Ascending aorta (tissue), 2 donors: ENCODE measurements around the gene ZNF436. TPM values are rescaled to one million over a fixed set of nuclear protein-coding genes. Genes with fewer than 3 reads are reported as not detected.

ENCODE experiments used
- DNase-seq, 2 donors: peaks; one replicate each; pipeline ENCODE4 v3.0.0-alpha.2; 2019; ENCODE audit warnings: low spot score in 2 of 2
- H3K27ac ChIP-seq, 2 donors: fragments of 200-600 bp; sonication (generic); one replicate each; pipeline ENCODE4 v1.5.1; 2016 to 2017; ENCODE audit warnings: mild to moderate bottlenecking in 1 of 2
- H3K27me3 ChIP-seq: fragments of 200-600 bp; sonication (generic); one replicate; pipeline ENCODE4 v1.5.1; 2017
- H3K36me3 ChIP-seq, 2 donors: fragments of 200-600 bp; sonication (generic); one replicate each; pipeline ENCODE4 v1.5.1; 2016
- H3K4me1 ChIP-seq, 2 donors: fragments of 200-600 bp; sonication (generic); one replicate each; pipeline ENCODE4 v1.5.1; 2016 to 2017; ENCODE audit warnings: mild to moderate bottlenecking in 1 of 2
- H3K4me3 ChIP-seq, 2 donors: fragments of 200-600 bp; sonication (generic); one replicate each; pipeline ENCODE4 v1.5.1; 2016 to 2017; ENCODE audit warnings: mild to moderate bottlenecking in 1 of 2
- H3K9me3 ChIP-seq, 2 donors: fragments of 200-600 bp; sonication (generic); one replicate each; pipeline ENCODE4 v1.5.1; 2016
- intact Hi-C: fragments of 100-400 bp; cut with DNase I; formaldehyde crosslinking; loops from one replicate; pipeline ENCODE4 v1.15.1; 2023
- total RNA-seq: library from RNA; depleted of rRNA; stranded (reverse); fragments of >200 nt; gene quantifications from one replicate; pipeline ENCODE4 v1.1.0, GENCODE V29; 2016
- TF ChIP-seq, protein P1 (sequence below), 3 experiments: fragments of 200-600 bp in 2 of 3; fragments of 450-650 bp in 1 of 3; sonication (generic) in 2 of 3; IDR thresholded peaks; one replicate each; pipeline ENCODE4 v1.5.1; 2016 to 2019; ENCODE audit warnings: antibody characterized with exemption in 3 of 3, mild to moderate bottlenecking in 1 of 3, moderate library complexity in 1 of 3

The ZNF436 gene
- total RNA-seq, result 3.1 TPM

- Histone ChIP-seq H3K27me3 (no peaks in the 10 kb centered on the region), H3K4me1 (peaks cover 9 to 26% of the 10 kb centered on the region in 2 donors), H3K27ac (peak within 1 kb of the TSS; percentile 98), H3K9me3 (peaks cover 0 to 5% of the 10 kb centered on the region in 2 donors), H3K36me3 (peaks cover 0 to 12% of the 10 kb centered on the region in 2 donors), H3K4me3 (peak within 1 kb of the TSS; percentile 76 to 78)
- TF ChIP-seq, protein P1, sequence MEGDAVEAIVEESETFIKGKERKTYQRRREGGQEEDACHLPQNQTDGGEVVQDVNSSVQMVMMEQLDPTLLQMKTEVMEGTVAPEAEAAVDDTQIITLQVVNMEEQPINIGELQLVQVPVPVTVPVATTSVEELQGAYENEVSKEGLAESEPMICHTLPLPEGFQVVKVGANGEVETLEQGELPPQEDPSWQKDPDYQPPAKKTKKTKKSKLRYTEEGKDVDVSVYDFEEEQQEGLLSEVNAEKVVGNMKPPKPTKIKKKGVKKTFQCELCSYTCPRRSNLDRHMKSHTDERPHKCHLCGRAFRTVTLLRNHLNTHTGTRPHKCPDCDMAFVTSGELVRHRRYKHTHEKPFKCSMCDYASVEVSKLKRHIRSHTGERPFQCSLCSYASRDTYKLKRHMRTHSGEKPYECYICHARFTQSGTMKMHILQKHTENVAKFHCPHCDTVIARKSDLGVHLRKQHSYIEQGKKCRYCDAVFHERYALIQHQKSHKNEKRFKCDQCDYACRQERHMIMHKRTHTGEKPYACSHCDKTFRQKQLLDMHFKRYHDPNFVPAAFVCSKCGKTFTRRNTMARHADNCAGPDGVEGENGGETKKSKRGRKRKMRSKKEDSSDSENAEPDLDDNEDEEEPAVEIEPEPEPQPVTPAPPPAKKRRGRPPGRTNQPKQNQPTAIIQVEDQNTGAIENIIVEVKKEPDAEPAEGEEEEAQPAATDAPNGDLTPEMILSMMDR (IDR thresholded peaks at IDR 0.05), result no peak
- intact Hi-C loops, result loop anchor here (2.0 kb wide), 2 partner anchors 33 to 53 kb away; no protein-coding TSS in a partner anchor
- peak in 1 of 2 donors; percentile 88 for DNase-seq
Measured at GRCh38 chr1:23369335-23370013, at the start of gene ZNF436. TSS of gene ZNF436 (minus strand) at chr1:23369836. CDS start at chr1:23368005, 1,831 bp downstream.

- H3K4me3 ChIP-seq, result no peak overlapping the region
- H3K27me3 ChIP-seq, result no peaks in the 10 kb centered on the region
- intact Hi-C loops, result no loop called here
- H3K27ac ChIP-seq, result peak overlapping the region; percentile 6 to 15
- H3K36me3 ChIP-seq, result no peaks in the 10 kb centered on the region
- peaks cover 0 to 17% of the 10 kb centered on the region in 2 donors for H3K4me1 ChIP-seq
- TF ChIP-seq, protein P1 (IDR thresholded peaks at IDR 0.05), result no peak
- DNase-seq, result no peak
- no peaks in the 10 kb centered on the region for H3K9me3 ChIP-seq
Measured at GRCh38 chr1:23419180-23419579, 49.5 kb upstream of the ZNF436 start.

DNA sequence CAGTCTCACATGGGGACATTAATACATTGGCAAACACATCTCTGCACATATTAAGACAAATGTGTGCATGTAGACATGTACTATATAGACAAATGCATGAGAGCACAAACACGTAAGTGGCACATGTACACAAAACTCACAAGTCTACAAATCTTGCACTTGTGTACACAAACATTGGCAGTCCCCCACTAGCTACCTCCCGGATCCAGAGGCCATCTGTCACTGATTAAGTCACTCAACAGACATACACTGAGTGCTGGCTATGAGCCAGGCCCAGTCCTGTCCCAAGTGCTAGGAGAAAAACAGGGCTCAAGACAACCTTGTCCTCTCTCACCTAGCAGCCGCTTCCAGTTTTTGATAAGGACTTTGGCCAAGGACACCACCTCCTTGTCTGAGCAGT, 47.9 kb upstream of the ZNF436 start:
- TF ChIP-seq, protein P1 (IDR thresholded peaks at IDR 0.05), result no peak
- H3K4me3 ChIP-seq, result no peak overlapping the region
- peaks cover 0 to 11% of the 10 kb centered on the region in 2 donors for H3K4me1 ChIP-seq
- H3K27me3 ChIP-seq, result no peaks in the 10 kb centered on the region
- H3K36me3 ChIP-seq, result no peaks in the 10 kb centered on the region
- intact Hi-C loops, result no loop called here
- no peaks in the 10 kb centered on the region for H3K9me3 ChIP-seq
- DNase-seq, result no peak
- peak overlapping the region in 1 of 2 donors; percentile 15 for H3K27ac ChIP-seq

GRCh38 chr1:23416964-23417363, 47.3 kb upstream of the ZNF436 start:
- Histone ChIP-seq H3K27me3 (no peaks in the 10 kb centered on the region), H3K36me3 (no peaks in the 10 kb centered on the region), H3K9me3 (no peaks in the 10 kb centered on the region), H3K4me1 (peaks cover 0 to 9% of the 10 kb centered on the region in 2 donors), H3K27ac (no peak overlapping the region), H3K4me3 (no peak overlapping the region)
- TF ChIP-seq, protein P1 (IDR thresholded peaks at IDR 0.05), result no peak
- intact Hi-C loops, result no loop called here
- no peak for DNase-seq

- Histone ChIP-seq H3K9me3 (no peaks in the 10 kb centered on the region), H3K27ac (peak overlapping the region in 1 of 2 donors; percentile 48), H3K4me3 (no peak overlapping the region), H3K36me3 (peaks cover 7 to 12% of the 10 kb centered on the region in 2 donors), H3K27me3 (no peaks in the 10 kb centered on the region), H3K4me1 (peaks cover 3 to 22% of the 10 kb centered on the region in 2 donors)
- TF ChIP-seq, protein P1 (IDR thresholded peaks at IDR 0.05), result no peak
- intact Hi-C loops, result no loop called here
- no peak for DNase-seq
Measured at GRCh38 chr1:23408797-23409290, 39.2 kb upstream of the ZNF436 start.
